Heart left ventricle (tissue), 16 donors: ENCODE measurements around the gene IFNGR2. TPM values are rescaled to one million over a fixed set of nuclear protein-coding genes. Genes with fewer than 3 reads are reported as not detected.
A peak's percentile ranks its signal among the peaks of the same experiment; 100 is the strongest.

Experiments
- ATAC-seq, 4 donors: fragments of 200-7000 bp; cut with Tn5 transposase; one replicate each; pipeline ENCODE4 v1.9.1; 2020 to 2022; ENCODE audit warnings: moderate library complexity in 4 of 4, mild to moderate bottlenecking in 3 of 4, moderate number of reproducible peaks in 1 of 4
- DNase-seq, 5 donors: peaks; one replicate each; pipeline ENCODE4 v3.0.0-alpha.2; 2020
- H3K27ac ChIP-seq, 12 donors: fragments of 200-600 bp; sonication (generic) in 4 of 12; one replicate each; pipeline versions ENCODE4 v1.5.0 to v1.8.0; 2016 to 2022; ENCODE audit warnings: mild to moderate bottlenecking in 2 of 12
- H3K27me3 ChIP-seq, 9 donors: fragments of 200-600 bp; sonication (generic) in 2 of 9; one replicate each; pipeline versions ENCODE4 v1.5.1 to v1.8.0; 2016 to 2022; ENCODE audit warnings: mild to moderate bottlenecking in 3 of 9
- H3K36me3 ChIP-seq, 9 donors: fragments of 200-600 bp; sonication (generic) in 2 of 9; one replicate each; pipeline versions ENCODE4 v1.5.0 to v1.8.0; 2018 to 2022; ENCODE audit warnings: mild to moderate bottlenecking in 2 of 9
- H3K4me1 ChIP-seq, 12 donors: fragments of 200-600 bp; sonication (generic) in 4 of 12; one replicate each; pipeline versions ENCODE4 v1.5.0 to v1.8.0; 2016 to 2022; ENCODE audit warnings: mild to moderate bottlenecking in 3 of 12
- H3K4me3 ChIP-seq, 12 donors: fragments of 200-600 bp; sonication (generic) in 4 of 12; one replicate each; pipeline versions ENCODE4 v1.5.0 to v1.8.0; 2017 to 2022; ENCODE audit warnings: mild to moderate bottlenecking in 9 of 12, moderate library complexity in 4 of 12
- H3K9me3 ChIP-seq, 12 donors: fragments of 200-600 bp; sonication (generic) in 4 of 12; one replicate each; pipeline versions ENCODE4 v1.5.0 to v1.8.0; 2016 to 2022; ENCODE audit warnings: mild to moderate bottlenecking in 1 of 12
- POLR2A ChIP-seq, 2 donors: fragments of 450-650 bp; IDR thresholded peaks; one replicate each; pipeline ENCODE4 v1.6.1; 2017; ENCODE audit warnings: antibody characterized with exemption in 2 of 2, mild to moderate bottlenecking in 2 of 2, moderate library complexity in 2 of 2
- WGBS, 4 donors: extraction: QIAGEN DNeasy Blood & Tissue Kit in 2 of 4; methylation state at CpG; one replicate each; pipeline versions ENCODE4 v1.1.5 to v1.1.7; 2013 to 2018; 5-methylcytosine and 5-hydroxymethylcytosine counted together
- intact Hi-C, 10 donors: fragments of 100-400 bp; cut with DNase I; formaldehyde crosslinking; loops; one replicate each; pipeline versions ENCODE4 v1.11.1 to v1.14.2; 2022
- polyA plus RNA-seq, 2 donors: library from polyadenylated mRNA; stranded (reverse); fragments of 200-250 nt; gene quantifications; one replicate each; pipeline ENCODE4 v1.2.3, GENCODE V29; 2013
- total RNA-seq, 9 donors: library from RNA; depleted of rRNA in 2 of 9; stranded (reverse); fragments of >200 nt in 2 of 9; fragmentation: NEBNext Ultra II Directional in 3 of 9; extraction: Animal tissue kit (Norgen Biotek cat#: 25700) in 3 of 9; gene quantifications; one replicate each; pipeline versions ENCODE4 v1.1.0 to v1.2.4, GENCODE V29; 2016 to 2023
- TF ChIP-seq, protein P1 (sequence below), 12 donors: fragments of 200-600 bp; sonication (generic) in 4 of 12; IDR thresholded peaks; one replicate each; pipeline versions ENCODE4 v1.5.0 to v1.8.0; 2018 to 2022; ENCODE audit warnings: antibody characterized with exemption in 12 of 12, mild to moderate bottlenecking in 5 of 12
- donor health status: ischemic (EF 13 %, LVEDD 7.1; RV severe dilation, severe dysfunction).
- donor health status: healthy with polysubstance abuse.
- donor health status: DM: no; HTN: yes; CAD: no.
- donor health status: DM: no; HTN: no; CAD: no.
- donor health status: ischemic (EF 25% LVEDD 6.9; RV normal size, moderate dysfunction).
- donor health status: ischemic (EF 25% LVEDD 5.7; RV mildly dilated, moderate dysfunction).
- donor health status: healthy.
- donor health status: DM: yes; HTN: yes; CAD: no.
- donor health status: ischemic (EF 35%, LVEDD 5.7; RV mildly dilated, moderate dysfunction).
- donor health status: nonischemic (EF 11% LVEDD 7.7; RV severe dilation, severe dysfunction).
- donor health status: DM: yes; HTN: yes; CAD: no.
- donor health status: PGD.
- donor health status: ischemic (EF 29% LVEDD 5.4; RV normal size, mild dysfunction).
- donor health status: nonischemic (EF 23%, LVEDD 6.1; RV moderate dilation, normal function).

IFNGR2 gene
- total and polyA plus RNA-seq, 11 donors: 25.1 to 83.3 (median 33.5) TPM

DNA sequence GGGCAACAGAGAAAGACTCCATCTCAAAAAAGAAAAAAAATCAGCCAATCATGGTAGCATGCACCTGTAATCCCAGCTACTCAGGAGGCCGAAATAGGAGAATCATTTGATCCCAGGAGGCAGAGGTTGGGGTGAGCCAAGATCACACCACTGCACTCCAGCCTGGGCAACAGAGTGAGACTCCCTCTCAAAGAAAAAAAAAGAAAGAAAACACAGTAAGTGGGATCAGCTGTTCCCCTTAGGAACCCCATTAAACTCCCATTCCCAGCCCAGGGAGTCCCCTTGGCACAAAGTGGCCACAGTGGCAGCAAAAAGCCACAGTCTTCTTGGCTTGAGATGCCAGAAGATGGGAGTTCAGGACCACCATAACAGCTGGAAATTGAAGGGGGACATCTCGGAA lies 67.5 kb downstream of the IFNGR2 start:
- Histone ChIP-seq H3K4me3 (no peak overlapping the region), H3K27ac (no peak overlapping the region), H3K27me3 (no peaks in the 10 kb centered on the region), H3K4me1 (peaks cover 0 to 9% (median 0%) of the 10 kb centered on the region in 12 donors), H3K9me3 (no peaks in the 10 kb centered on the region), H3K36me3 (peaks cover 0 to 23% (median 14%) of the 10 kb centered on the region in 9 donors)
- intact Hi-C loops: no loop called here
- TF ChIP-seq POLR2A (IDR thresholded peaks at IDR 0.05): no peak
- TF ChIP-seq, protein P1, sequence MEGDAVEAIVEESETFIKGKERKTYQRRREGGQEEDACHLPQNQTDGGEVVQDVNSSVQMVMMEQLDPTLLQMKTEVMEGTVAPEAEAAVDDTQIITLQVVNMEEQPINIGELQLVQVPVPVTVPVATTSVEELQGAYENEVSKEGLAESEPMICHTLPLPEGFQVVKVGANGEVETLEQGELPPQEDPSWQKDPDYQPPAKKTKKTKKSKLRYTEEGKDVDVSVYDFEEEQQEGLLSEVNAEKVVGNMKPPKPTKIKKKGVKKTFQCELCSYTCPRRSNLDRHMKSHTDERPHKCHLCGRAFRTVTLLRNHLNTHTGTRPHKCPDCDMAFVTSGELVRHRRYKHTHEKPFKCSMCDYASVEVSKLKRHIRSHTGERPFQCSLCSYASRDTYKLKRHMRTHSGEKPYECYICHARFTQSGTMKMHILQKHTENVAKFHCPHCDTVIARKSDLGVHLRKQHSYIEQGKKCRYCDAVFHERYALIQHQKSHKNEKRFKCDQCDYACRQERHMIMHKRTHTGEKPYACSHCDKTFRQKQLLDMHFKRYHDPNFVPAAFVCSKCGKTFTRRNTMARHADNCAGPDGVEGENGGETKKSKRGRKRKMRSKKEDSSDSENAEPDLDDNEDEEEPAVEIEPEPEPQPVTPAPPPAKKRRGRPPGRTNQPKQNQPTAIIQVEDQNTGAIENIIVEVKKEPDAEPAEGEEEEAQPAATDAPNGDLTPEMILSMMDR (IDR thresholded peaks at IDR 0.05): no peak
- DNase-seq (no peak), ATAC-seq (no peak)
- 97 to 100% (median 98%) methylated on average over 2 of the region's 2 CpGs for WGBS, 4 donors

DNA sequence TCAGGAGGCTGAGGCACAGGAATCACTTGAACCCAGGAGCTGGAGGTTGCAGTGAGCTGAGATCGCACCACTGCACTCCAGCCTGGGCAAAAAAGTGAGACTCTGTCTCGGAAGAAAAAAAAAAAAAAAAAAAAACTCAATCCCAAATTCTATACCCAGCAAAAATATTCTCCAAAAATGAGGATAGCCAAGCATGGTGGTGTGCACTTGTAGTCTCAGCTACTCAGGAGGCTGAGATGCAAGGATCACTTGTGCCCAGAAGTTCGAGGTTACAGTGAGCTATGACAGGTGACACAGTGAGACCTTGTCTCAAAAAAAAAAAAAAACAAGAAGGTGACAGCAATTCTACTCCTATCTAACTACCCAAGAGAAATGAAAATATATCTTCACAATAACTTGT lies 70.1 kb downstream of the IFNGR2 start:
- no peak for TF ChIP-seq POLR2A (IDR thresholded peaks at IDR 0.05)
- TF ChIP-seq, protein P1 (IDR thresholded peaks at IDR 0.05): no peak
- DNase-seq (no peak), ATAC-seq (no peak)
- no peak overlapping the region for H3K27ac ChIP-seq
- H3K36me3 ChIP-seq: no peaks in the 10 kb centered on the region
- H3K9me3 ChIP-seq: no peaks in the 10 kb centered on the region
- no peak overlapping the region for H3K4me3 ChIP-seq
- intact Hi-C loops: no loop called here
- no peaks in the 10 kb centered on the region for H3K27me3 ChIP-seq
- 92 to 95% (median 94%) methylated on average over 3 of the region's 3 CpGs for WGBS, 4 donors
- peaks cover 0 to 21% (median 4%) of the 10 kb centered on the region in 12 donors for H3K4me1 ChIP-seq

DNA sequence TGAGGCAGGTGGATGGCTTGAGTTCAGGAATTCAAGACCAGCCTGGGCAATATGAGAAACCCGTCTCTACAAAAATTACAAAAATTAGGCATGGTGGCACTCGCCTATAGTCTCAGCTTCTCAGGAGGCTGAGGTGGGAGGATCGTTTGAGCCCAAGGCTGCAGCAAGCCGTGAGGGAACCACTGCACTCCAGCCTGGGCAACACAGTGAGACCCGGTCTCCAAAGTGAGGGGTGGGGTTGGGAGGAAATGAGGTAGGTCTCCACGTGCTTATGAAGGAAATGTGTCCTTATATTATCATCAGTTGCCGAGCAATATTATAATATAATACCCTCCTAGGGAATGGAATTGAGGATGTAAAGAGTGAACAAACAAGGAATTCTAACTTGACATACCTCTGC lies 73.9 kb downstream of the IFNGR2 start:
- intact Hi-C loops: loop anchor here in 1 of 10 donors (5.0 kb wide), 1 partner anchor 65 kb away; the partner anchor contains the start of genes GART and SON
- TF ChIP-seq, protein P1 (IDR thresholded peaks at IDR 0.05): no peak
- no peak for TF ChIP-seq POLR2A (IDR thresholded peaks at IDR 0.05)
- ATAC-seq (no peak), DNase-seq (no peak)
- Histone ChIP-seq H3K27me3 (no peaks in the 10 kb centered on the region), H3K36me3 (no peaks in the 10 kb centered on the region), H3K4me1 (peaks cover 0 to 26% (median 12%) of the 10 kb centered on the region in 12 donors), H3K27ac (no peak overlapping the region), H3K9me3 (no peaks in the 10 kb centered on the region), H3K4me3 (no peak overlapping the region)
- 84 to 89% (median 86%) methylated on average over 7 of the region's 7 CpGs for WGBS, 4 donors

DNA sequence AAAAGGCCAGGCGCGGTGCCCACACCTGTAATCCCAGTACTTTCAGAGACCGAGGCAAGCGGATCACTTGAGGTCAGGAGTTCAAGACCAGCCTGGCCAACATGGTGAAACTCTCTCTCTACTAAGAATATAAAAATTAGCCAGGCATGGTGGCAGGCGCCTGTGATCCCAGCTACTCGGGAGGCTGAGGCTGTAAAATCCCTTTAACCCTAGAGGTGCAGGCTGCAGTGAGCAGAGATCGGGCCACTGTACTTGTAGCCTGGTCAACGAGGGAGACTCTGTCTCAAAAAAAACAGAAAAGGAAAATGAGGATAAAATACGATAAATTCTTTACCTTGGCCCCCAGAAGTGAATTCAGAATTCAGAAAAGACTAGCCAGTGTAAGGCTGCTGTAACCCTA lies 75.0 kb downstream of the IFNGR2 start:
- H3K36me3 ChIP-seq: no peaks in the 10 kb centered on the region
- peak overlapping the region in 7 of 12 donors; percentile 96 to 99 (median 98) for H3K27ac ChIP-seq
- H3K27me3 ChIP-seq: no peaks in the 10 kb centered on the region
- WGBS, 4 donors: 67 to 72% (median 71%) methylated on average over 9 of the region's 9 CpGs
- intact Hi-C loops: loop anchor here in 2 of 10 donors (2.0 to 5.0 kb wide), 2 partner anchors 64 to 65 kb away; partner anchors contain the start of genes GART (in 2 of the 2) and SON (in 2 of the 2)
- no peak for DNase-seq
- H3K9me3 ChIP-seq: no peaks in the 10 kb centered on the region
- peak overlapping the region; percentile 61 to 98 (median 90) for H3K4me3 ChIP-seq
- TF ChIP-seq, protein P1 (IDR thresholded peaks at IDR 0.05): no peak
- TF ChIP-seq POLR2A (IDR thresholded peaks at IDR 0.05): no peak
- no peak for ATAC-seq
- H3K4me1 ChIP-seq: peaks cover 0 to 26% (median 12%) of the 10 kb centered on the region in 12 donors
